HG03469 (cell line): ENCODE results near the gene ZFX.

Experiments used
- ATAC-seq: cut with Tn5 transposase; IDR thresholded peaks from one replicate; pipeline ENCODE4 v1.9.1; 2021; ENCODE audit warnings: mild to moderate bottlenecking, moderate library complexity, moderate number of reproducible peaks; ENCODE audit not compliant: unreplicated experiment

ZFX gene

GRCh38 chrX:24232796-24233195 lies 83.3 kb downstream of the ZFX start:
- ATAC-seq = no peak

- no peak for ATAC-seq
Measured at GRCh38 chrX:24235084-24235710, 85.7 kb downstream of the ZFX start.

DNA sequence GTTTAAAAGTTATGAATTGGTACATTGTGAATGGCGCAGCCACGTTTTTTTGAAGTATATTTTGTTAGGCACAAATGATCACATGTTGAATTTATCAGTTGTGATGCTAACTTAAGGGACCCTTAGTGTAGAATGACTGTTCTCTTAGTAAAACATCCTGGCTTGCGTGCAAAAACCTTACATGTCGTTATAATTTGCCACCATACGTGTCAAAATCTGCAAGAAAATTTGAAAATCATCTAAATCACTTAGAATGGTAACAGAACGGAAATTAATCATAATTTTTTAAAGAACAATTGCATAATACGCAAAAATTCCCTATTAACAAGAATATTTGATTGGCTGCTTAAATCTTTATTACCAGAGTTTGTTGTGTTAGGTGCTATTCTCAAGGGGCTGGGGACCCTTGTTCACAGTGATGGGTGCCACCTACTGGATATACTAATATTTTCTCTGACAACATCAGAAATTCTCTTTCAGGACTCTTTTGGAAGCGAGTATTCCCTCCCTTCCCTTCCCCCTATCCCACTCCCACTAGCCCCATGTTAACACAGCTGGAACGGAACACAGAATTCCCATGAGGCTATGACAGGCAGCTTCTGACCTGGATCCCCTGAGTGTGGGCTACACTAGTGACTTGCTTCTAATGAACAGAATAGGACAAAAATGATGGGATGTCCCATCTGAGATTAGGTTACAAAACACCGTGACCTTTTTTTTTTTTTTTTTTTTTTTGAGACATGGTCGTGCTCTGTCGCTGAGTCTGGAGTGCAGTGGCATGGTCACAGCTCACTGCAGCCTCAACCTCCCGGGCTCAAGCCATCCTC lies 92.5 kb downstream of the ZFX start:
- no peak for ATAC-seq

GRCh38 chrX:24242649-24243175 lies 93.2 kb downstream of the ZFX start:
- ATAC-seq = peak; percentile 74

DNA sequence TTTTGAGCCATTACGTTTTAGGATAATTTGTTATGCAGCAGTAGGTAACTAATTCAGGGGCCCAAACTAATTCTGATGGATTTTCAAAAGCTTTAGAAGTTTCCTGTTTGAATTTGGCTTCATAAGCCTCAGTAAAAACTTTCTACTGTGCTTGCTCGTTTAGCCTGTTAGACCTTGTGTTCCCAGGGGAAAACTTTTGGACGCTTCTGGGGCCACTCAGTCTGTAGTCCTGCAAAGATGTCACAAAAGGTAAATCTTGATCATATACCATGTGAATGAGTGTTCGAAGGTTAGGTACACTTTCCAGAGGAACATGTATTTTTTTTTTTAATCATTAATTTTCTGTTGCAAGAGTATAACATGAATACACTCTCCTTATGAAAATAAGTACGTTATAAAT lies 93.7 kb downstream of the ZFX start:
- ATAC-seq = no peak

DNA sequence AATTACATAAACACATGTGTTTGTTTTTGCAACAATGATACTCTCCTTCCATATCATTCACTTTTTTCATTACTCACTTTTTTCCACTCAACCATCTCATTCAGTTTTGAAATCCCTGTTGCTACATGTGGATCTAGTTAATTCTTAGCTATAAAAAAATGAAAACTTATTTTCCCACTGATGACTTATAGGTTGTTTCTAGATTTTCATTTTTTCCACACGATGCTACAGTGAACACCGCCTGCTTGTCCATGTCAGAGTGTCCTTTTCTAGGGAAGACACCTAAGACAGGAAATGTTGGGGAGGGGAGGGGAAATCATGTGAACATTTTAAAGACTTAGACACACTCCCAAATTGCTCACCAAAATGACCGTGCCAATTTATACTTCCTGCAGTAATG lies 94.2 kb downstream of the ZFX start:
- no peak for ATAC-seq

DNA sequence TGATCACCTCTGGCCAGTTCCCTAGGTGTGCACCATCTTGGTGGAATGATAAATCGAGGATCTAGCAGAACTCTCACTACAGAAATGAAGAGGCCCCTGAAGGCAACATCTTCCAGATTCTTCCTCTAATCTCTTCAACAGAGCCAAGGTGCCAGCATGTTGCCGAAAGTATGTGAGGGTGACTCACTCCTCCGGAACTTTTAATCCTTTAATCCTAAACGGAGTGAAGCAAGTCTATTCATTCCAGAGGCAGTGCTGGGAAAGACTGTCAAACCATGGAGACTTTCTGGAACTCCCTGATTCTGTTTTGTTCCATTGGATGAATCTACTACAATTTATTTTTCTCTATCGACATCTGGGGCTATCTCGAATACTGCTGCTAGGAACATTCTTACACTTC lies 95.7 kb downstream of the ZFX start:
- ATAC-seq = no peak

DNA sequence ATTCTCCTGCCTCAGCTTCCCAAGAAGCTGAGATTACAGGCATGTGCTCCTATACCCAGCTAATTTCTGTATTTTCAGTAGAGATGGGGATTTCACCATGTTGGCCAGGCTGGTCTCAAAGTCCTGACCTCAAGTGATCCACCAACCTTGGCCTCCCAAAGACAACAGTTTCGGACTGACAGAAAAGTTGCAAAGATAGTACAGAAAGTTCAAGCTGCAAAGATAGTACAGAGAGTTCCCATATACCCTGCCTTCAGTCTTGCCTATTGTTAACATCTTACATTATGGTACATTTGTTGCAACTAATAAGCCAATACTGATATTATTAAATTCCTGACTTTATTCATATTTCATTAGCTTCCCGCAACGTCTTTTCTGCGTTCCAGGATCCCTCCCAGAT lies 98.5 kb downstream of the ZFX start:
- ATAC-seq = no peak

GRCh38 chrX:24253030-24253429 lies 103.5 kb downstream of the ZFX start:
- ATAC-seq = no peak

- ATAC-seq = no peak
Measured at GRCh38 chrX:24253469-24253868, 103.9 kb downstream of the ZFX start.

DNA sequence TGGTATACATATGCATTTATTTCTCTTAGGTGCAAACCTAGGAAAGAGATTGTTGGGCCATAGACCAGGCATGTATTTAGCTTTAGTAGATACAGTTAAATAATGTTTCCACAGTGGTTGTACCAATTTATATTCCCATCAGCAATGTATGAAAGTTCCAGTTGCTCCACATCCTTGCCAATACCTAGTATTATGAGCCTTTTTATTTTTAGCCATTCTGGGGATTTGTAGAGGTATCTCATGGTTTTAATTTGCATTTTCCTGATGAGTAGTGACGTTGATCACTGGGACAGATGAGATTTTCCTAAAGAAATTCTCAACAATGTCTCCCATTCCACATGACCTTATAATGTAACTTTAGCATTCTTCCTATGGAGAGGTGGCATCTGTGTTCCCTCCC lies 107.5 kb downstream of the ZFX start:
- no peak for ATAC-seq

GRCh38 chrX:24259544-24260240 lies 110.2 kb downstream of the ZFX start:
- peak; percentile 46 for ATAC-seq

DNA sequence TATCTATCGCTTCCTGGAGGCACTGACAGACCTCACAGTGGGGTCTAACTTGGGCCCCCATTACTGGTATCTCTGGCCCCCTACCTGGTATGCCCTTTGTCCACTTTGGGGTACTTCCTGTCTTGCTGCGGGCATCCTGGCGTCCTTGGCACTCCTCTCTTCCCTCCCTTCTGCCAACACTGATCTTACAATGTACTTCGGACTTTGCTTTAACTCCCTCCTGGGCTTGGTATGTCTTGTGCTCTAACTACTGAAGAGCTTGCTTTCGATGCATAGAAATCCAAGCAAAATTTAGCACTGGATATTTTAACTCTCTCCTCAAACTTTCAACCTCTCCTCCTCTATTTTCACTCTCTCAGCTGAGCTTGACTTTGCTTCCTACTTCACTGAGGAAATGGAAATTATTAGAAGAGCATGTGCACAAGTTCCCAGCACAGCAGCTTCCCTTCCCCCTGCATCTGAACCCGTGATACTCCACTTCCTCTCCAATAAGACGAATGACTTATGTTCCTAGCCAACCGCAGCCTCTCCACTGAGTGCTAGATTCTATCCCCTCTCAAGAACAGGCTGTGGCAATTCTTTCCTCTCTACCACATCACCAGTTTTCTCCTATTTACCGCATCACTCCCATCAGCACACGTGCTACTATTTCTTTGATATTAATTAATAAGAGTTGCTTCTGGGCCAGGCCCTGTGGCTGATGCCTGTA lies 111.5 kb downstream of the ZFX start:
- ATAC-seq = no peak

DNA sequence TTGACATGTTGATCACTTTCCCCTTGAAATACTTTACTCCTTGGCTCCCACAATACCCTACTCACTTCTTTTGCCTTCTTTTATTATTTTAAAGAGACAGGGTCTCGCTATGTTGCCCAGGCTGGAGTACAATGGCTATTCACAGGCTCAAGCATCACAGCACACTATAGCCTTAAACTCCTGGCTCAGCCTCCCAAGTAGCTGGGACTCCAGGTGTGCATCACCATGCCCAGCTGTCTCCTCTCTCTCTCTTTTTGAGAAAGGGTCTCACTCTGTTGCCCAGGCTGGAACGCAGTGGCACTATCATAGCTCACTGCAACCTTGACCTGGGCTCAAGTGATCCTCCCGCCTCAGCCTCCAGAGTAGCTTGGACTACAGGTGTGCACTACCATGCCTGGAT lies 112.8 kb downstream of the ZFX start:
- ATAC-seq = no peak

DNA sequence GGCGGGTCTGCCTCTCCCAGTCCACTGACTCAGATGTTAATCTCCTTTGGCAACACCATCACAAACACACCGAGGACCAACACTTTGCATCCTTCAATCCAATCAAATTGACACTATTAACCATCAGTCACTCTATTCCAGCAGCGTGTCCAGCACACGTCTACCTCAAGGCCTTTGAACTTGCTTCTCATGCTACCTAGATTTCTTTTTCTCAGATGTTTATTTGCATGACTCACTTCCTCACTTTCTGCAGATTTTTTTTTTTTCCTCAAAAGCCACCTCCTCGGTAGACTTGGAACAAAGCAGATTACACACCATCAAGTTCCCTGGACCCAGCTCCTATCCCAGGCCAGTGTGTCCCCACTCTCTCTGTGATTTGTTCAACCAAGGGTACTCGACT lies 114.9 kb downstream of the ZFX start:
- ATAC-seq = no peak
